ENCODE data around the gene PGM5. TPM values are rescaled to one million over a fixed set of nuclear protein-coding genes. Genes with fewer than 3 reads are reported as not detected.
A peak's percentile ranks its signal among the peaks of the same experiment; 100 is the strongest.

PGM5 gene
- total and polyA plus RNA-seq, 4 donors, result 33.7 to 124 (median 79.0) TPM

DNA sequence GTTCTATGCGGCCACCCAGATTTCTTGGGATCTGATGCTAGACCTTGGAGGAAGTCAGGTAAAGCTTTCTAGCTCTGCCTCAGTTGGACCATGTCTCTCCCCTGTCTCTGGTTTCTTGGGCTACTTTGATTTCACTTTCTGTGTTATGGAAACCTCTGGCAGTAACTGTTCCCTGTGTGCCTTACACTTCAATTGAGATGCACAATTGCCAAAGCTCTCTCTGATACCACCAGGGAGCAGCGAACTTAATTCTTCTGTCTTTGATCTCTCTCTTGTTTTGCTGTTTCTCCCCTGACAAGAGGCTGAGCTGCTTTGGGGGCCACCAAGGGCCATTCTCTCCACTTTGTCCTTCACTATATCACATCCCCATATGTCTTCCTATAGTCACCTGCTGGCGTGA is 61.4 kb downstream of the PGM5 start:
- ATAC-seq (ENCODE audit: low FRiP score) (no peak), DNase-seq (no peak)
- H3K36me3 ChIP-seq (ENCODE audit: control insufficient read depth in 1 of 2, insufficient read depth in 2 of 2, low read length in 1 of 2), result no peaks in the 10 kb centered on the region
- no peak overlapping the region for H3K4me3 ChIP-seq (ENCODE audit: low read length in 2 of 2)
- H3K27ac ChIP-seq (ENCODE audit: low read depth in 1 of 2, low read length in 2 of 2), result no peak overlapping the region
- H3K9me3 ChIP-seq (ENCODE audit: control insufficient read depth, low read length), result no peaks in the 10 kb centered on the region
- no peaks in the 10 kb centered on the region for H3K27me3 ChIP-seq (ENCODE audit: control insufficient read depth in 1 of 2, insufficient read depth in 2 of 2, low read length in 1 of 2)
- WGBS, 2 donors, result 96 to 97% methylated on average over 3 of the region's 3 CpGs
- intact Hi-C loops (cut with DNase I), result no loop called here
- H3K4me1 ChIP-seq (ENCODE audit: control insufficient read depth in 1 of 2, insufficient read depth in 2 of 2, low read length in 2 of 2), result peaks cover 3 to 4% of the 10 kb centered on the region in 2 donors

GRCh38 chr9:68418259-68418845 is 61.9 kb downstream of the PGM5 start:
- Histone ChIP-seq H3K4me1 (ENCODE audit: control insufficient read depth in 1 of 2, insufficient read depth in 2 of 2, low read length in 2 of 2) (peaks cover 3 to 4% of the 10 kb centered on the region in 2 donors), H3K36me3 (ENCODE audit: control insufficient read depth in 1 of 2, insufficient read depth in 2 of 2, low read length in 1 of 2) (no peaks in the 10 kb centered on the region), H3K4me3 (ENCODE audit: low read length in 2 of 2) (no peak overlapping the region), H3K27ac (ENCODE audit: low read depth in 1 of 2, low read length in 2 of 2) (no peak overlapping the region), H3K9me3 (ENCODE audit: control insufficient read depth, low read length) (no peaks in the 10 kb centered on the region), H3K27me3 (ENCODE audit: control insufficient read depth in 1 of 2, insufficient read depth in 2 of 2, low read length in 1 of 2) (no peaks in the 10 kb centered on the region)
- intact Hi-C loops (cut with DNase I), result no loop called here
- ATAC-seq (ENCODE audit: low FRiP score) (no peak), DNase-seq (no peak)
- 83% methylated on average over 11 of the region's 11 CpGs for WGBS, 2 donors

- H3K4me3 ChIP-seq (ENCODE audit: low read length in 2 of 2), result no peak overlapping the region
- DNase-seq (no peak), ATAC-seq (ENCODE audit: low FRiP score) (no peak)
- intact Hi-C loops (cut with DNase I), result no loop called here
- H3K36me3 ChIP-seq (ENCODE audit: control insufficient read depth in 1 of 2, insufficient read depth in 2 of 2, low read length in 1 of 2), result no peaks in the 10 kb centered on the region
- no peaks in the 10 kb centered on the region for H3K9me3 ChIP-seq (ENCODE audit: control insufficient read depth, low read length)
- peaks cover 7 to 8% of the 10 kb centered on the region in 2 donors for H3K4me1 ChIP-seq (ENCODE audit: control insufficient read depth in 1 of 2, insufficient read depth in 2 of 2, low read length in 2 of 2)
- H3K27me3 ChIP-seq (ENCODE audit: control insufficient read depth in 1 of 2, insufficient read depth in 2 of 2, low read length in 1 of 2), result no peaks in the 10 kb centered on the region
- H3K27ac ChIP-seq (ENCODE audit: low read depth in 1 of 2, low read length in 2 of 2), result no peak overlapping the region
- WGBS, 2 donors, result 86 to 90% methylated on average over 3 of the region's 3 CpGs
Observed at GRCh38 chr9:68419901-68420300, 63.5 kb downstream of the PGM5 start.

- Histone ChIP-seq H3K4me1 (ENCODE audit: control insufficient read depth in 1 of 2, insufficient read depth in 2 of 2, low read length in 2 of 2) (peaks cover 10 to 13% of the 10 kb centered on the region in 2 donors), H3K4me3 (ENCODE audit: low read length in 2 of 2) (no peak overlapping the region), H3K27ac (ENCODE audit: low read depth in 1 of 2, low read length in 2 of 2) (peak overlapping the region; percentile 31 to 98), H3K27me3 (ENCODE audit: control insufficient read depth in 1 of 2, insufficient read depth in 2 of 2, low read length in 1 of 2) (no peaks in the 10 kb centered on the region), H3K9me3 (ENCODE audit: control insufficient read depth, low read length) (no peaks in the 10 kb centered on the region), H3K36me3 (ENCODE audit: control insufficient read depth in 1 of 2, insufficient read depth in 2 of 2, low read length in 1 of 2) (no peaks in the 10 kb centered on the region)
- ATAC-seq (ENCODE audit: low FRiP score) (no peak), DNase-seq (no peak)
- 0 to 10% methylated on average over 1 of the region's 1 CpG for WGBS, 2 donors
- intact Hi-C loops (cut with DNase I), result no loop called here
Observed at GRCh38 chr9:68426755-68427154, 70.3 kb downstream of the PGM5 start.

DNA sequence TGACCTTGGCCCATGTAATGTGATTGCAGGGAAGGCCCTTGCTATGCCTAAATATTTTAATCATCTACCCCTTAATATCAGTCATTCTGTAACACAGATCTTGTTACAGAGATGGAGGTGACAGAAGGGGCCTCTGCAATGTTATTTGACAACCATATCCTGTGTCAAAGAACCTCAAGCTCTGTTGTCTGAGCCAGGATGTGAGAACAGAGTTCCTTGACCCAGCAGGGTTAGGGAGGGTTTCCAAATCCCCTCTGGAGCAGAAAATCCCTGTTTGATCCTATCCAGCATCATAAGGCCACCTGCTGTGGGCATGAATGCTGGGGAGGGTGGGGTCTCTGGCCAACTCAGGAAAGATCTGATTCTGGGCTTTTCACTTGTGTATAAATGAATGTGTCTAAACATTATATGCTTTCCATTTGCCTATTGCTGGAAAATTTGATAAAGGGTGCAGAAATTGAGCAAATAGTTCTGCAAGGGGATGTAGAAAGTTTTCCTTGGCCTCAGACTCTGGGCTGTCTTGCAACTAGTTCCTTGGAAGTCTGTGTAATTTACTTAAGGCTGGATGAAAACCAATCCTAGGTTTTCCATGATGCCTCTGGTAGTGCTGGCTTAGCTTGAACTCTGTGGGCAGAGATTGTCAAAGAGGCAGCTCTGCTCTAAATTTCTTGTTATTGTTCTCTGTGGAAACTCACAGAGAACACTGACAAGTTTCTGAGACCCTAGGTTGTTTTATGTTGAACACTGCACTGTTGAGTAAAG is 71.0 kb downstream of the PGM5 start:
- H3K4me3 ChIP-seq (ENCODE audit: low read length in 2 of 2), result no peak overlapping the region
- H3K27ac ChIP-seq (ENCODE audit: low read depth in 1 of 2, low read length in 2 of 2), result peak overlapping the region; percentile 90 to 98
- no peaks in the 10 kb centered on the region for H3K36me3 ChIP-seq (ENCODE audit: control insufficient read depth in 1 of 2, insufficient read depth in 2 of 2, low read length in 1 of 2)
- ATAC-seq (ENCODE audit: low FRiP score) (peak; percentile 90), DNase-seq (no peak)
- no peaks in the 10 kb centered on the region for H3K27me3 ChIP-seq (ENCODE audit: control insufficient read depth in 1 of 2, insufficient read depth in 2 of 2, low read length in 1 of 2)
- peaks cover 10 to 13% of the 10 kb centered on the region in 2 donors for H3K4me1 ChIP-seq (ENCODE audit: control insufficient read depth in 1 of 2, insufficient read depth in 2 of 2, low read length in 2 of 2)
- H3K9me3 ChIP-seq (ENCODE audit: control insufficient read depth, low read length), result no peaks in the 10 kb centered on the region
- intact Hi-C loops (cut with DNase I), result no loop called here

DNA sequence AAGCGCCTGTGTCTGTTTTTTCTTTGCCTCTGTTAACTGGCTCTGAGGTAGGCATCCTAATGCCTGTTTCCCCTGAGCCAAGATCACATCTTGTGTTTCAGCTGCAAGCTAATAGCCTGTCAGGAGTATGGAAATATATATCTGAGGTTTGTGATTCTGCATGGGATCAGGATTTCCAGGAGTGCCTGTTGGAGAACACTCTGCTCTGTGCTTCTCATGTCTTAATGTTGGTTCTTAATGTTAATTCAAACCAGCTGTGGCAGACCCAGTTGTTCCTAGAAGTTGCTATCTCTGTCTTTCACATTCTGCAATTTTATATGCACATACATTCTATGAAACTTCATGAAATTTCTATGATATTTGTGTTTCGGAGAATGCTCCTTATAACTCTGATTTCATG is 72.1 kb downstream of the PGM5 start:
- H3K27ac ChIP-seq (ENCODE audit: low read depth in 1 of 2, low read length in 2 of 2), result peak overlapping the region in 1 of 2 donors; percentile 90
- H3K36me3 ChIP-seq (ENCODE audit: control insufficient read depth in 1 of 2, insufficient read depth in 2 of 2, low read length in 1 of 2), result no peaks in the 10 kb centered on the region
- no peaks in the 10 kb centered on the region for H3K9me3 ChIP-seq (ENCODE audit: control insufficient read depth, low read length)
- 25 to 27% methylated on average over 2 of the region's 2 CpGs for WGBS, 2 donors
- DNase-seq (no peak), ATAC-seq (ENCODE audit: low FRiP score) (no peak)
- peaks cover 9 to 13% of the 10 kb centered on the region in 2 donors for H3K4me1 ChIP-seq (ENCODE audit: control insufficient read depth in 1 of 2, insufficient read depth in 2 of 2, low read length in 2 of 2)
- no peak overlapping the region for H3K4me3 ChIP-seq (ENCODE audit: low read length in 2 of 2)
- no peaks in the 10 kb centered on the region for H3K27me3 ChIP-seq (ENCODE audit: control insufficient read depth in 1 of 2, insufficient read depth in 2 of 2, low read length in 1 of 2)
- intact Hi-C loops (cut with DNase I), result no loop called here

DNA sequence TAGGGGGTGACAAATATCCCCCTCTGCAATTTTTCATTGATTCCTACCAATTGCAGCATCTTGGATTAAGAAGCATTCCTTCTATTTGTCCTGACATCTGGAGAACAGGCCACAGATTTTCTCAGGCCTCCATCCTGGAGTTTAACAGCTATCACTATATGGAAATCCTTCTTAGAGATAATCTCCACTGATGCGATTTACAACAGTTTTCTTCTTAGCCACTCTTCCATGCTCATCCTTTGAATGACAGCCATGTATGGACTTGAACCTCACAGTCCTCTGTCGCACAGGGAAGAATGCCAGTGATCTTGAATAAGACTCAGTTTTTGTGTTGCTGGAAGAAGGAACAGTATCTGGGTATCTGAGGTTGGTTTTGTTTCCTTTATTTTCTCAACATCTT is 73.2 kb downstream of the PGM5 start:
- intact Hi-C loops (cut with DNase I), result loop anchor here in 1 of 2 donors (10.0 kb wide), 1 partner anchor 75 kb away; no protein-coding TSS in a partner anchor
- no peaks in the 10 kb centered on the region for H3K36me3 ChIP-seq (ENCODE audit: control insufficient read depth in 1 of 2, insufficient read depth in 2 of 2, low read length in 1 of 2)
- no peaks in the 10 kb centered on the region for H3K27me3 ChIP-seq (ENCODE audit: control insufficient read depth in 1 of 2, insufficient read depth in 2 of 2, low read length in 1 of 2)
- H3K4me3 ChIP-seq (ENCODE audit: low read length in 2 of 2), result no peak overlapping the region
- 90 to 91% methylated on average over 2 of the region's 2 CpGs for WGBS, 2 donors
- ATAC-seq (ENCODE audit: low FRiP score), result no peak
- no peaks in the 10 kb centered on the region for H3K9me3 ChIP-seq (ENCODE audit: control insufficient read depth, low read length)
- no peak overlapping the region for H3K27ac ChIP-seq (ENCODE audit: low read depth in 1 of 2, low read length in 2 of 2)
- no peak for DNase-seq
- peaks cover 6 to 9% of the 10 kb centered on the region in 2 donors for H3K4me1 ChIP-seq (ENCODE audit: control insufficient read depth in 1 of 2, insufficient read depth in 2 of 2, low read length in 2 of 2)

- ATAC-seq (ENCODE audit: low FRiP score) (no peak), DNase-seq (no peak)
- H3K36me3 ChIP-seq (ENCODE audit: control insufficient read depth in 1 of 2, insufficient read depth in 2 of 2, low read length in 1 of 2), result no peaks in the 10 kb centered on the region
- no peaks in the 10 kb centered on the region for H3K9me3 ChIP-seq (ENCODE audit: control insufficient read depth, low read length)
- 94 to 100% methylated on average over 1 of the region's 1 CpG for whole genome bisulfite sequencing, 2 donors
- H3K4me1 ChIP-seq (ENCODE audit: control insufficient read depth in 1 of 2, insufficient read depth in 2 of 2, low read length in 2 of 2), result peaks cover 6 to 9% of the 10 kb centered on the region in 2 donors
- H3K27me3 ChIP-seq (ENCODE audit: control insufficient read depth in 1 of 2, insufficient read depth in 2 of 2, low read length in 1 of 2), result no peaks in the 10 kb centered on the region
- no peak overlapping the region for H3K4me3 ChIP-seq (ENCODE audit: low read length in 2 of 2)
- intact Hi-C loops (cut with DNase I), result loop anchor here in 1 of 2 donors (10.0 kb wide), 1 partner anchor 73 kb away; no protein-coding TSS in a partner anchor
- no peak overlapping the region for H3K27ac ChIP-seq (ENCODE audit: low read depth in 1 of 2, low read length in 2 of 2)
Observed at GRCh38 chr9:68431307-68431706, 74.9 kb downstream of the PGM5 start.
